ENCODE data around the gene MEGF10.

The MEGF10 gene

GRCh38 chr5:127426661-127427060 is 136.1 kb downstream of the MEGF10 start:
- Histone ChIP-seq H3K36me3 (ENCODE audit: control insufficient read depth in 5 of 5, insufficient read depth in 5 of 5, low read length in 5 of 5) (no peaks in the 10 kb centered on the region), H3K9me3 (ENCODE audit: control insufficient read depth in 5 of 5, low read length in 5 of 5) (no peaks in the 10 kb centered on the region), H3K9ac (ENCODE audit: low read length in 5 of 5) (no peak overlapping the region), H3K27ac (ENCODE audit: low read depth, low read length) (no peak overlapping the region), H3K4me3 (ENCODE audit: low read depth in 1 of 5, low read length in 5 of 5) (no peak overlapping the region), H3K4me1 (ENCODE audit: control insufficient read depth in 5 of 5, insufficient read depth in 5 of 5, low read length in 5 of 5) (peaks cover 3 to 15% (median 7%) of the 10 kb centered on the region in 5 donors), H3K27me3 (ENCODE audit: control insufficient read depth in 5 of 5, insufficient read depth in 4 of 5, low read length in 5 of 5) (no peaks in the 10 kb centered on the region)

DNA sequence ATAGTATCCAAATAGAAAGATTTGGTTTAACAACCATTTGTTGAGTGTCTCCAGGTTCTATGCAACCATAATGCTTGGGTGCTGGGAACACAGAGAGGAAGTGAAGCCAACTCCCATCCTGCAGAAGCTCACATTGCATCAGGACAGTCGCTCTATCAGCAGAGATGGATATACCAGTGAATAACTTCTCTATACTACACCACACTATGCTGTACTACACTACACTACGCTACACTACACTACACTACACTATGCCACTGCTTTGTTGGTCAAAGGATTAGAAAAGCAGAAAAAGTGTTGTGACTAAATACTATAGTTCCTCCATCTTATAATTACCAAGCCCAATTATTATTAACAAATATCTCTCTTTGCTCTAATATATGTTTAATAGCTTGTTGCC is 137.7 kb downstream of the MEGF10 start:
- no peaks in the 10 kb centered on the region for H3K27me3 ChIP-seq (ENCODE audit: control insufficient read depth in 5 of 5, insufficient read depth in 4 of 5, low read length in 5 of 5)
- peaks cover 3 to 15% (median 7%) of the 10 kb centered on the region in 5 donors for H3K4me1 ChIP-seq (ENCODE audit: control insufficient read depth in 5 of 5, insufficient read depth in 5 of 5, low read length in 5 of 5)
- no peak overlapping the region for H3K27ac ChIP-seq (ENCODE audit: low read depth, low read length)
- H3K9ac ChIP-seq (ENCODE audit: low read length in 5 of 5), result no peak overlapping the region
- H3K9me3 ChIP-seq (ENCODE audit: control insufficient read depth in 5 of 5, low read length in 5 of 5), result no peaks in the 10 kb centered on the region
- no peaks in the 10 kb centered on the region for H3K36me3 ChIP-seq (ENCODE audit: control insufficient read depth in 5 of 5, insufficient read depth in 5 of 5, low read length in 5 of 5)
- H3K4me3 ChIP-seq (ENCODE audit: low read depth in 1 of 5, low read length in 5 of 5), result no peak overlapping the region

DNA sequence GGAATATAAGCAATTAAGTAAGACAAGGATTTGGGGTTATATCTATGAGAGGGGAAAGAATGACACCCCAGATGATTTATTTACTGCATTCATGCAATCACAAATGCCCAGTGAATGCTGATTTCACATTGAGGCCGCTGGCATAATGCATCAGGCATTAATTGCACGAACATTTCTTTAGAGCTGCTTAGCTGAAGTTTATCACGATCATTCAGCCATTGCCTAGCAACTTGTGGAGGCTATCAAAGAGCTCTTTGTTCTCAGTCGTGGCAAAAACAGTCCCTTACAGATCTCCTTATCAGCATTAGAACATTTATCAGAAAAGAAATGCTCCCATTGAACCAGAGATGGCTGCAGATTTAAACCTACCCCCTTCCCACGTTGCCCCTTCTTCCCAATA is 138.2 kb downstream of the MEGF10 start:
- Histone ChIP-seq H3K27me3 (ENCODE audit: control insufficient read depth in 5 of 5, insufficient read depth in 4 of 5, low read length in 5 of 5) (no peaks in the 10 kb centered on the region), H3K9ac (ENCODE audit: low read length in 5 of 5) (no peak overlapping the region), H3K9me3 (ENCODE audit: control insufficient read depth in 5 of 5, low read length in 5 of 5) (no peaks in the 10 kb centered on the region), H3K27ac (ENCODE audit: low read depth, low read length) (no peak overlapping the region), H3K36me3 (ENCODE audit: control insufficient read depth in 5 of 5, insufficient read depth in 5 of 5, low read length in 5 of 5) (no peaks in the 10 kb centered on the region), H3K4me3 (ENCODE audit: low read depth in 1 of 5, low read length in 5 of 5) (no peak overlapping the region), H3K4me1 (ENCODE audit: control insufficient read depth in 5 of 5, insufficient read depth in 5 of 5, low read length in 5 of 5) (peaks cover 3 to 15% (median 7%) of the 10 kb centered on the region in 5 donors)

GRCh38 chr5:127429928-127430327 is 139.3 kb downstream of the MEGF10 start:
- H3K9me3 ChIP-seq (ENCODE audit: control insufficient read depth in 5 of 5, low read length in 5 of 5), result no peaks in the 10 kb centered on the region
- no peak overlapping the region for H3K9ac ChIP-seq (ENCODE audit: low read length in 5 of 5)
- H3K4me3 ChIP-seq (ENCODE audit: low read depth in 1 of 5, low read length in 5 of 5), result no peak overlapping the region
- H3K27ac ChIP-seq (ENCODE audit: low read depth, low read length), result no peak overlapping the region
- peaks cover 3 to 11% (median 4%) of the 10 kb centered on the region in 5 donors for H3K4me1 ChIP-seq (ENCODE audit: control insufficient read depth in 5 of 5, insufficient read depth in 5 of 5, low read length in 5 of 5)
- H3K27me3 ChIP-seq (ENCODE audit: control insufficient read depth in 5 of 5, insufficient read depth in 4 of 5, low read length in 5 of 5), result no peaks in the 10 kb centered on the region
- no peaks in the 10 kb centered on the region for H3K36me3 ChIP-seq (ENCODE audit: control insufficient read depth in 5 of 5, insufficient read depth in 5 of 5, low read length in 5 of 5)

- Histone ChIP-seq H3K36me3 (ENCODE audit: control insufficient read depth in 5 of 5, insufficient read depth in 5 of 5, low read length in 5 of 5) (no peaks in the 10 kb centered on the region), H3K27me3 (ENCODE audit: control insufficient read depth in 5 of 5, insufficient read depth in 4 of 5, low read length in 5 of 5) (no peaks in the 10 kb centered on the region), H3K4me3 (ENCODE audit: low read depth in 1 of 5, low read length in 5 of 5) (no peak overlapping the region), H3K9ac (ENCODE audit: low read length in 5 of 5) (no peak overlapping the region), H3K4me1 (ENCODE audit: control insufficient read depth in 5 of 5, insufficient read depth in 5 of 5, low read length in 5 of 5) (peaks cover 0 to 5% (median 0%) of the 10 kb centered on the region in 5 donors), H3K9me3 (ENCODE audit: control insufficient read depth in 5 of 5, low read length in 5 of 5) (no peaks in the 10 kb centered on the region), H3K27ac (ENCODE audit: low read depth, low read length) (no peak overlapping the region)
Observed at GRCh38 chr5:127430627-127431026, 140.0 kb downstream of the MEGF10 start.

DNA sequence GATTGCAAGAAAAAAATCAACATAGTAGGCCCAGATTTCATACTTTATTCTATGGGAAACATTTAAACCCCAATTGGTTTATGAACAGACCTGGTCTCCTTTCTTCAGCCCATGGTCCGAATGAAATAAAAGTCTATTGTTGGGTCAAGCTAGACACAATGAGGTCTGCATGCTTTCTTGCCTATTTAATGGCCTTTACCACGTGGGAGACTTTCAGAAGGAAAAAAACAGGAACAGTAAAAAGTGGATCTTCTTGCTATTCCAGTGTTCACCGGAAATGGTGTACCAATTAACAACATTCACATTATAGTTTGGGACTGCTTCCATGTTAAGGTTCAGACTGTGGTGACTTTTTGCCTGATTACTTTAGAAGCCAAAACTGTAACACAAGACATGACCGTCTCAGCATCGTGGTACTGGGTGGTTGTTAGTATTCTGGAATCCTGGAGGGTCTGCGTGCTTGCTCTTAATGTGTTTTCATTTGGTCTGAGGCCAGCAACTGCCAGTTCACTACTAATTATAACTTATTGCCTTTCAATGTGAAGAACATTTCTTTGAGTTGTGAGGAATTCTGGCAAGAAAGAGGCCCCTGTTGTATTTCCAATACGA is 141.5 kb downstream of the MEGF10 start:
- H3K9ac ChIP-seq (ENCODE audit: low read length in 5 of 5), result no peak overlapping the region
- H3K9me3 ChIP-seq (ENCODE audit: control insufficient read depth in 5 of 5, low read length in 5 of 5), result no peaks in the 10 kb centered on the region
- H3K4me3 ChIP-seq (ENCODE audit: low read depth in 1 of 5, low read length in 5 of 5), result no peak overlapping the region
- H3K27ac ChIP-seq (ENCODE audit: low read depth, low read length), result no peak overlapping the region
- H3K4me1 ChIP-seq (ENCODE audit: control insufficient read depth in 5 of 5, insufficient read depth in 5 of 5, low read length in 5 of 5), result no peaks in the 10 kb centered on the region
- no peaks in the 10 kb centered on the region for H3K27me3 ChIP-seq (ENCODE audit: control insufficient read depth in 5 of 5, insufficient read depth in 4 of 5, low read length in 5 of 5)
- H3K36me3 ChIP-seq (ENCODE audit: control insufficient read depth in 5 of 5, insufficient read depth in 5 of 5, low read length in 5 of 5), result no peaks in the 10 kb centered on the region

DNA sequence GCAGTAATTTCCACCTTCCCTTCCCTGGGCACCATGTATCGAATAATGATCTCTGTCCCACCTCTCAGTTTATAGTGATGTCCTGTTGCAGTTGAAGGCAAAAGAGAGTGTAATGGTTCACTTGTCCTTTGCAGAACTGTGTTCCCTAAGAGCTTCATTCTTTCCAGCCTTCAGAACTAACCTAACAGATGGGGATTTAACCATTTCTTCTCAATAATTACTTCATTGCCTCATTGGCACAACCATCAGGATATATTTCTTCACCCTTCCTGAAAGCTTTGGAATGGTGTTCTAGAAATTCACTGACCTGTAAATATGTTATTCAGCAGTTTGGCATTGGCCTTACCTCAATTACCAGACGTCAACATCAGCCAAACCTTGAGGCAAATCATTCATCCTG is 142.9 kb downstream of the MEGF10 start:
- no peak overlapping the region for H3K27ac ChIP-seq (ENCODE audit: low read depth, low read length)
- no peak overlapping the region for H3K9ac ChIP-seq (ENCODE audit: low read length in 5 of 5)
- H3K4me1 ChIP-seq (ENCODE audit: control insufficient read depth in 5 of 5, insufficient read depth in 5 of 5, low read length in 5 of 5), result no peaks in the 10 kb centered on the region
- H3K36me3 ChIP-seq (ENCODE audit: control insufficient read depth in 5 of 5, insufficient read depth in 5 of 5, low read length in 5 of 5), result no peaks in the 10 kb centered on the region
- no peaks in the 10 kb centered on the region for H3K9me3 ChIP-seq (ENCODE audit: control insufficient read depth in 5 of 5, low read length in 5 of 5)
- H3K27me3 ChIP-seq (ENCODE audit: control insufficient read depth in 5 of 5, insufficient read depth in 4 of 5, low read length in 5 of 5), result no peaks in the 10 kb centered on the region
- no peak overlapping the region for H3K4me3 ChIP-seq (ENCODE audit: low read depth in 1 of 5, low read length in 5 of 5)

GRCh38 chr5:127434588-127434987 is 144.0 kb downstream of the MEGF10 start:
- H3K27me3 ChIP-seq (ENCODE audit: control insufficient read depth in 5 of 5, insufficient read depth in 4 of 5, low read length in 5 of 5), result no peaks in the 10 kb centered on the region
- no peak overlapping the region for H3K27ac ChIP-seq (ENCODE audit: low read depth, low read length)
- no peaks in the 10 kb centered on the region for H3K4me1 ChIP-seq (ENCODE audit: control insufficient read depth in 5 of 5, insufficient read depth in 5 of 5, low read length in 5 of 5)
- H3K4me3 ChIP-seq (ENCODE audit: low read depth in 1 of 5, low read length in 5 of 5), result no peak overlapping the region
- H3K9me3 ChIP-seq (ENCODE audit: control insufficient read depth in 5 of 5, low read length in 5 of 5), result no peaks in the 10 kb centered on the region
- no peak overlapping the region for H3K9ac ChIP-seq (ENCODE audit: low read length in 5 of 5)
- no peaks in the 10 kb centered on the region for H3K36me3 ChIP-seq (ENCODE audit: control insufficient read depth in 5 of 5, insufficient read depth in 5 of 5, low read length in 5 of 5)

- no peaks in the 10 kb centered on the region for H3K9me3 ChIP-seq (ENCODE audit: control insufficient read depth in 5 of 5, low read length in 5 of 5)
- H3K4me3 ChIP-seq (ENCODE audit: low read depth in 1 of 5, low read length in 5 of 5), result no peak overlapping the region
- no peak overlapping the region for H3K9ac ChIP-seq (ENCODE audit: low read length in 5 of 5)
- H3K4me1 ChIP-seq (ENCODE audit: control insufficient read depth in 5 of 5, insufficient read depth in 5 of 5, low read length in 5 of 5), result no peaks in the 10 kb centered on the region
- H3K27me3 ChIP-seq (ENCODE audit: control insufficient read depth in 5 of 5, insufficient read depth in 4 of 5, low read length in 5 of 5), result no peaks in the 10 kb centered on the region
- no peak overlapping the region for H3K27ac ChIP-seq (ENCODE audit: low read depth, low read length)
- no peaks in the 10 kb centered on the region for H3K36me3 ChIP-seq (ENCODE audit: control insufficient read depth in 5 of 5, insufficient read depth in 5 of 5, low read length in 5 of 5)
Observed at GRCh38 chr5:127435821-127436220, 145.2 kb downstream of the MEGF10 start.

GRCh38 chr5:127439644-127440043 is 149.0 kb downstream of the MEGF10 start:
- H3K27ac ChIP-seq (ENCODE audit: low read depth, low read length), result no peak overlapping the region
- no peaks in the 10 kb centered on the region for H3K9me3 ChIP-seq (ENCODE audit: control insufficient read depth in 5 of 5, low read length in 5 of 5)

GRCh38 chr5:127440831-127441230 is 150.2 kb downstream of the MEGF10 start:
- Histone ChIP-seq H3K9me3 (ENCODE audit: control insufficient read depth in 5 of 5, low read length in 5 of 5) (no peaks in the 10 kb centered on the region), H3K27ac (ENCODE audit: low read depth, low read length) (no peak overlapping the region), H3K27me3 (ENCODE audit: control insufficient read depth in 5 of 5, insufficient read depth in 4 of 5, low read length in 5 of 5) (no peaks in the 10 kb centered on the region), H3K9ac (ENCODE audit: low read length in 5 of 5) (no peak overlapping the region), H3K4me3 (ENCODE audit: low read depth in 1 of 5, low read length in 5 of 5) (no peak overlapping the region), H3K36me3 (ENCODE audit: control insufficient read depth in 5 of 5, insufficient read depth in 5 of 5, low read length in 5 of 5) (no peaks in the 10 kb centered on the region), H3K4me1 (ENCODE audit: control insufficient read depth in 5 of 5, insufficient read depth in 5 of 5, low read length in 5 of 5) (no peaks in the 10 kb centered on the region)

More at GRCh38 chr5:127439644-127440043, 149.0 kb downstream of the MEGF10 start:
- H3K36me3 ChIP-seq (ENCODE audit: control insufficient read depth in 5 of 5, insufficient read depth in 5 of 5, low read length in 5 of 5), result no peaks in the 10 kb centered on the region
- H3K4me3 ChIP-seq (ENCODE audit: low read depth in 1 of 5, low read length in 5 of 5), result no peak overlapping the region
- H3K27me3 ChIP-seq (ENCODE audit: control insufficient read depth in 5 of 5, insufficient read depth in 4 of 5, low read length in 5 of 5), result no peaks in the 10 kb centered on the region
- H3K4me1 ChIP-seq (ENCODE audit: control insufficient read depth in 5 of 5, insufficient read depth in 5 of 5, low read length in 5 of 5), result no peaks in the 10 kb centered on the region
- no peak overlapping the region for H3K9ac ChIP-seq (ENCODE audit: low read length in 5 of 5)

All from subcutaneous abdominal adipose tissue (tissue), 5 donors.